Endometrium (tissue), 2 donors: ENCODE results near the gene ROR2.
A peak's percentile ranks its signal among the peaks of the same experiment; 100 is the strongest.

Source experiments
- FAIRE-seq: peaks from 2 replicates; lab custom pipeline; 2012; peaks lifted over from hg19 to GRCh38; lab: Jason Lieb, UNC
- donor health status: control.
- donor health status: control.

Gene ROR2

GRCh38 chr9:91771027-91771426 lies 179.0 kb downstream of the ROR2 start:
- FAIRE-seq = peak; percentile 96

- no peak for FAIRE-seq
Measured at GRCh38 chr9:91770229-91770628, 179.8 kb downstream of the ROR2 start.

- no peak for FAIRE-seq
Measured at GRCh38 chr9:91768977-91769916, 180.8 kb downstream of the ROR2 start.

GRCh38 chr9:91768507-91768906 lies 181.5 kb downstream of the ROR2 start:
- no peak for FAIRE-seq

- no peak for FAIRE-seq
Measured at GRCh38 chr9:91766315-91767069, 183.5 kb downstream of the ROR2 start.

GRCh38 chr9:91765296-91765695 lies 184.7 kb downstream of the ROR2 start:
- FAIRE-seq = no peak

GRCh38 chr9:91764661-91765060 lies 185.4 kb downstream of the ROR2 start:
- no peak for FAIRE-seq

GRCh38 chr9:91761362-91761761 lies 188.7 kb downstream of the ROR2 start:
- no peak for FAIRE-seq

- no peak for FAIRE-seq
Measured at GRCh38 chr9:91760906-91761305, 189.1 kb downstream of the ROR2 start.

- no peak for FAIRE-seq
Measured at GRCh38 chr9:91758491-91758981, 191.5 kb downstream of the ROR2 start.

- no peak for FAIRE-seq
Measured at GRCh38 chr9:91757782-91758181, 192.2 kb downstream of the ROR2 start.

- FAIRE-seq = no peak
Measured at GRCh38 chr9:91756510-91756780, 193.6 kb downstream of the ROR2 start.

- FAIRE-seq = no peak
Measured at GRCh38 chr9:91755761-91756509, 194.1 kb downstream of the ROR2 start.

GRCh38 chr9:91753711-91754110 lies 196.3 kb downstream of the ROR2 start:
- no peak for FAIRE-seq

GRCh38 chr9:91751922-91752321 lies 198.1 kb downstream of the ROR2 start:
- FAIRE-seq = no peak

- no peak for FAIRE-seq
Measured at GRCh38 chr9:91750343-91750742, 199.7 kb downstream of the ROR2 start.

GRCh38 chr9:91746904-91747303 lies 203.1 kb downstream of the ROR2 start:
- no peak for FAIRE-seq

- FAIRE-seq = no peak
Measured at GRCh38 chr9:91746357-91746756, 203.7 kb downstream of the ROR2 start.

GRCh38 chr9:91744114-91744513 lies 205.9 kb downstream of the ROR2 start:
- FAIRE-seq = no peak

- no peak for FAIRE-seq
Measured at GRCh38 chr9:91741522-91741921, 208.5 kb downstream of the ROR2 start.

- no peak for FAIRE-seq
Measured at GRCh38 chr9:91740701-91741100, 209.3 kb downstream of the ROR2 start.

- no peak for FAIRE-seq
Measured at GRCh38 chr9:91736898-91737601, 213.0 kb downstream of the ROR2 start.
